ENCODE data around the gene JCAD.

DNA sequence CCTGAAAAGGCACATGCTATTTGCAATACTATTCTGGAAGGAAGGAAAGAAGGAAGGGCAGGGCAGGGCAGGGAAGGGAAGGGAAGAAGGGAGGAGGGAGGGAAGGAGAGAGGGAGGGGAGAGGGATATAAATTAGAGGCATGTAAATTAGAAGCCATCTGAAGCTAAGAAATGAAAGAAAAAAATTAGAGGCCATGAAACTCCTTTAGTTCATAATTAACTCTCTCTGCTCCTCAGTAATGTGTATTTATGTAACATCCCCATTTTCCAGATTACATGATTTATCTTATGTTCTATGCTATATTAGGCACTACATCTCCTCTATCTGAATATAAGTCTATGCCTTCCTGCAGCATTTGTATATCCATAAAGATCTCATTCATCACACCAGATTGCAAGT is 12.7 kb upstream of the JCAD start:
- TF ChIP-seq, protein P1, sequence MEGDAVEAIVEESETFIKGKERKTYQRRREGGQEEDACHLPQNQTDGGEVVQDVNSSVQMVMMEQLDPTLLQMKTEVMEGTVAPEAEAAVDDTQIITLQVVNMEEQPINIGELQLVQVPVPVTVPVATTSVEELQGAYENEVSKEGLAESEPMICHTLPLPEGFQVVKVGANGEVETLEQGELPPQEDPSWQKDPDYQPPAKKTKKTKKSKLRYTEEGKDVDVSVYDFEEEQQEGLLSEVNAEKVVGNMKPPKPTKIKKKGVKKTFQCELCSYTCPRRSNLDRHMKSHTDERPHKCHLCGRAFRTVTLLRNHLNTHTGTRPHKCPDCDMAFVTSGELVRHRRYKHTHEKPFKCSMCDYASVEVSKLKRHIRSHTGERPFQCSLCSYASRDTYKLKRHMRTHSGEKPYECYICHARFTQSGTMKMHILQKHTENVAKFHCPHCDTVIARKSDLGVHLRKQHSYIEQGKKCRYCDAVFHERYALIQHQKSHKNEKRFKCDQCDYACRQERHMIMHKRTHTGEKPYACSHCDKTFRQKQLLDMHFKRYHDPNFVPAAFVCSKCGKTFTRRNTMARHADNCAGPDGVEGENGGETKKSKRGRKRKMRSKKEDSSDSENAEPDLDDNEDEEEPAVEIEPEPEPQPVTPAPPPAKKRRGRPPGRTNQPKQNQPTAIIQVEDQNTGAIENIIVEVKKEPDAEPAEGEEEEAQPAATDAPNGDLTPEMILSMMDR (conservative IDR thresholded peaks at IDR 0.05) = no peak
- TF ChIP-seq ZFX (IDR thresholded peaks at IDR 0.05) = no peak
